DND-41 (cell line): ENCODE measurements around the gene SRRM4.

ENCODE experiments used
- ATAC-seq: fragments of 200-7000 bp; cut with Tn5 transposase; 3 replicates; pipeline ENCODE4 v1.9.1; 2021; ENCODE audit warnings: low read depth; ENCODE audit not compliant: insufficient read depth
- DNase-seq: peaks from one replicate; pipeline ENCODE4 v3.0.0-alpha.2; 2020
- H2AFZ ChIP-seq: 2 replicates; pipeline ENCODE4 v1.6.0; 2012; ENCODE audit warnings: low read depth, low read length
- H3K27ac ChIP-seq: 2 replicates; pipeline ENCODE4 v1.5.1; 2012; ENCODE audit warnings: low read length, inconsistent platforms
- H3K27me3 ChIP-seq: fragments of 200-600 bp; sonication (generic); 2 replicates; pipeline ENCODE4 v1.6.0; 2012; ENCODE audit warnings: low read length, mild to moderate bottlenecking, inconsistent platforms; ENCODE audit not compliant: insufficient read depth, poor library complexity
- H3K36me3 ChIP-seq: 2 replicates; pipeline ENCODE4 v1.5.1; 2012; ENCODE audit warnings: low read length, inconsistent platforms; ENCODE audit not compliant: insufficient read depth
- H3K4me1 ChIP-seq: 2 replicates; pipeline ENCODE4 v1.5.1; 2012; ENCODE audit warnings: mild to moderate bottlenecking, low read length; ENCODE audit not compliant: insufficient read depth
- H3K4me2 ChIP-seq: 2 replicates; pipeline ENCODE4 v1.6.0; 2012; ENCODE audit warnings: mild to moderate bottlenecking, moderate library complexity, low read length, inconsistent platforms; ENCODE audit not compliant: insufficient read depth
- H3K4me3 ChIP-seq, 2 experiments: fragments of 200-600 bp in 1 of 2; shearing (Covaris generic) in 1 of 2; 2 replicates each; pipeline ENCODE4 v1.5.1; 2012 to 2016; ENCODE audit warnings: inconsistent platforms in 2 of 2, low read length in 2 of 2, mild to moderate bottlenecking in 2 of 2, low read depth in 1 of 2, moderate library complexity in 1 of 2
- H3K79me2 ChIP-seq: 2 replicates; pipeline ENCODE4 v1.6.0; 2012; ENCODE audit warnings: low read length, inconsistent platforms; ENCODE audit not compliant: insufficient read depth
- H3K9ac ChIP-seq: 2 replicates; pipeline ENCODE4 v1.6.0; 2012; ENCODE audit warnings: low read depth, mild to moderate bottlenecking, inconsistent platforms, low read length, moderate library complexity
- H3K9me3 ChIP-seq: 2 replicates; pipeline ENCODE4 v1.5.1; 2012; ENCODE audit warnings: low read length, moderate library complexity, mild to moderate bottlenecking, inconsistent platforms; ENCODE audit not compliant: insufficient read depth, severe bottlenecking
- H4K20me1 ChIP-seq: 2 replicates; pipeline ENCODE4 v1.6.0; 2012; ENCODE audit warnings: low read length; ENCODE audit not compliant: insufficient read depth
- EZH2 ChIP-seq: IDR thresholded peaks from 3 replicates; pipeline ENCODE4 v1.6.1; 2012; ENCODE audit warnings: borderline replicate concordance, low read depth, mild to moderate bottlenecking, moderate library complexity, low read length, inconsistent platforms; ENCODE audit not compliant: severe bottlenecking
- TF ChIP-seq, protein P1 (sequence below): IDR thresholded peaks from 2 replicates; pipeline ENCODE4 v1.5.1; 2012; ENCODE audit warnings: borderline replicate concordance, low read length, moderate library complexity, mild to moderate bottlenecking; ENCODE audit not compliant: poor library complexity, severe bottlenecking; ENCODE audit errors: extremely low read depth

The SRRM4 gene

DNA sequence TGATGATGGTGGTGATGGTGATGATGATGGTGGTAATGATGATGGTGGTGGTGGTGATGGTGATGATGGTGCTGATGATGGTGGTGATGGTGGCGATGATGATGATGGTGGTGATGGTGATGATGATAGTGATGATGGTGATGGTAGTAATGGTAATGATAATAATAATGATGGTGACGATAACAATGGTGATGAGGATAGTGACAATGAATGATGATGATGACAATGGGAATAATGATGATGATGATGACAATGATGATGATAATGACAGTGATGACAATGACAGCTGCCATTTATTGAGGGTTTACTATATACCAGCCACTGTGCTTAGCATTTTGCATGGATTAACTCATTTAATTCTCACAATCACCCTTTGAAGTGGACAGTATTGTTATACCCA is 94.6 kb downstream of the SRRM4 start:
- TF ChIP-seq, protein P1, sequence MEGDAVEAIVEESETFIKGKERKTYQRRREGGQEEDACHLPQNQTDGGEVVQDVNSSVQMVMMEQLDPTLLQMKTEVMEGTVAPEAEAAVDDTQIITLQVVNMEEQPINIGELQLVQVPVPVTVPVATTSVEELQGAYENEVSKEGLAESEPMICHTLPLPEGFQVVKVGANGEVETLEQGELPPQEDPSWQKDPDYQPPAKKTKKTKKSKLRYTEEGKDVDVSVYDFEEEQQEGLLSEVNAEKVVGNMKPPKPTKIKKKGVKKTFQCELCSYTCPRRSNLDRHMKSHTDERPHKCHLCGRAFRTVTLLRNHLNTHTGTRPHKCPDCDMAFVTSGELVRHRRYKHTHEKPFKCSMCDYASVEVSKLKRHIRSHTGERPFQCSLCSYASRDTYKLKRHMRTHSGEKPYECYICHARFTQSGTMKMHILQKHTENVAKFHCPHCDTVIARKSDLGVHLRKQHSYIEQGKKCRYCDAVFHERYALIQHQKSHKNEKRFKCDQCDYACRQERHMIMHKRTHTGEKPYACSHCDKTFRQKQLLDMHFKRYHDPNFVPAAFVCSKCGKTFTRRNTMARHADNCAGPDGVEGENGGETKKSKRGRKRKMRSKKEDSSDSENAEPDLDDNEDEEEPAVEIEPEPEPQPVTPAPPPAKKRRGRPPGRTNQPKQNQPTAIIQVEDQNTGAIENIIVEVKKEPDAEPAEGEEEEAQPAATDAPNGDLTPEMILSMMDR, result no peak
- TF ChIP-seq EZH2, result no peak
- no peaks in the 10 kb centered on the region for H3K4me1 ChIP-seq
- H3K9ac ChIP-seq, result no peak overlapping the region
- H4K20me1 ChIP-seq, result no peaks in the 10 kb centered on the region
- H3K9me3 ChIP-seq, result no peaks in the 10 kb centered on the region
- no peaks in the 10 kb centered on the region for H3K79me2 ChIP-seq
- H2AFZ ChIP-seq, result no peak overlapping the region
- H3K4me2 ChIP-seq, result no peak overlapping the region
- H3K4me3 ChIP-seq, result no peak overlapping the region
- DNase-seq (no peak), ATAC-seq (no peak)
- H3K27ac ChIP-seq, result no peak overlapping the region
- H3K36me3 ChIP-seq, result no peaks in the 10 kb centered on the region
- no peaks in the 10 kb centered on the region for H3K27me3 ChIP-seq

DNA sequence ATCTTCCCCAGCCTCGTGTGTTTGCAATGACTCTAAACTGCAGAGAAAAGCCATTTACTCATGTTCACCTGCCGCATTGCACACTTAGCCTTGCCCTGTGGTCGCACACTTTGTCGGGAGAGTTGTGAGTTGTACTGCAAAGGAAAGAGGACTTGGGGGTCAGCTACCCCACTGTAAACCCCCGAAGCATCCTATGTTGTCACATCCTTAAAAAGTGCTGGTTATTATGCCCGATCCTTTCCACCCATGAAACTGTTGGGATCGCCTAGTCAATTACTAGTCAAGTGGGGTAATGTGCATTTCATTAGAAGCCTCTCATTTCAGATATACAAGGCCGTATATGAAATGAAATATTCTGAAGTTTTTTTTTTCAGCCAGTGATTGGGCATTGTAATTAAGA is 98.2 kb downstream of the SRRM4 start:
- Histone ChIP-seq H3K4me2 (no peak overlapping the region), H3K27me3 (no peaks in the 10 kb centered on the region)

DNA sequence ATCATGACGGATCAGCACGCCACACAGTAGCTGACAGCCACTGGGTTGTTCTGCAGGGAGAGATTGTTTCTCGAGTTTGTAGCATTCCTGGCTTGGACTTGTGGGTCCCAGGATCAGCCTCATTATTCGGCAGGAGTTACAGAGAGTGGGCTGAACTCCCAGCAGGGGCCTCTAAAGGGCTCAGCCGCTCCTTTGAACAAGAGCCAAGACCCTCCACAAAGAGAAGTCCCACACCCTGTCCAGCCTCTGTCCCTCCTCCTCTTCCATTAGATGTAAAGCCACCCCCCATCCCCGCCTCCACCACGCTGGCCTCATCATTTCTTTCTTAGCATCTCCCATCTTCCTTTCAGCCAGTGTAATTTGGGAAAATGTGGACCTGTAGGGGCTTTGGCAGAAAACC is 100.7 kb downstream of the SRRM4 start:
- H2AFZ ChIP-seq, result no peak overlapping the region
- no peak overlapping the region for H3K4me2 ChIP-seq
- TF ChIP-seq EZH2, result no peak
- TF ChIP-seq, protein P1, result no peak
- no peak overlapping the region for H3K27ac ChIP-seq
- DNase-seq, result no peak
- no peaks in the 10 kb centered on the region for H4K20me1 ChIP-seq
- H3K9ac ChIP-seq, result no peak overlapping the region
- ATAC-seq, result no peak
- H3K36me3 ChIP-seq, result no peaks in the 10 kb centered on the region
- H3K27me3 ChIP-seq, result no peaks in the 10 kb centered on the region
- no peak overlapping the region for H3K4me3 ChIP-seq
- no peaks in the 10 kb centered on the region for H3K79me2 ChIP-seq
- no peaks in the 10 kb centered on the region for H3K4me1 ChIP-seq
- no peaks in the 10 kb centered on the region for H3K9me3 ChIP-seq

More for the DNA sequence above, 98.2 kb downstream of the SRRM4 start:
- TF ChIP-seq EZH2, result no peak
- TF ChIP-seq, protein P1, result no peak
- Histone ChIP-seq H3K79me2 (no peaks in the 10 kb centered on the region), H3K4me3 (no peak overlapping the region), H3K36me3 (no peaks in the 10 kb centered on the region), H3K9me3 (no peaks in the 10 kb centered on the region), H2AFZ (no peak overlapping the region), H4K20me1 (no peaks in the 10 kb centered on the region), H3K9ac (no peak overlapping the region), H3K27ac (no peak overlapping the region), H3K4me1 (no peaks in the 10 kb centered on the region)
- no peak for ATAC-seq
- no peak for DNase-seq

DNA sequence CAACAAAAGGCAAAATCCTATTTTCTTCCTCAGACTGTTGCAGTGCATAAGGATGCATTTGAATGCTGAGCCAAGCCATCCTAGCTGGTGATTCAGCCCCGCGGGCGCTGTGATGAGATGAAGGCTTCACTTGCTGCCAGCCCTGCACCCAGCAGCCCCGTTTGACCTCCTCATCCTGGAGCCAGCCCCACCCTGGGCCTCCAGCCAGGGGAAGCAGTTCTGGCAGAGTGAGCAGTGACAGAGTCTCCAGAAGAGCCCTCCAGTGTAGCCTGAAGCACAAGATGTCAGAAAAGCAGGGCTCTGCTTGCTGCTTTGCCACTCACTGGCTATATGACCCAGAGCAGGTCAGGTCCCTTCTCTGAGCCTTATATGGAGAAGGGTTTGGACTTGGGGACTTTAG is 101.2 kb downstream of the SRRM4 start:
- no peak overlapping the region for H3K4me2 ChIP-seq
- no peak for ATAC-seq
- no peaks in the 10 kb centered on the region for H3K4me1 ChIP-seq
- TF ChIP-seq, protein P1, result no peak
- TF ChIP-seq EZH2, result no peak
- H3K9ac ChIP-seq, result no peak overlapping the region
- no peaks in the 10 kb centered on the region for H3K79me2 ChIP-seq
- H3K9me3 ChIP-seq, result no peaks in the 10 kb centered on the region
- H3K4me3 ChIP-seq, result no peak overlapping the region
- no peak for DNase-seq
- H3K27me3 ChIP-seq, result no peaks in the 10 kb centered on the region
- no peaks in the 10 kb centered on the region for H3K36me3 ChIP-seq
- H3K27ac ChIP-seq, result no peak overlapping the region
- H2AFZ ChIP-seq, result no peak overlapping the region
- no peaks in the 10 kb centered on the region for H4K20me1 ChIP-seq
